ENCODE measurements around the gene BEND3.

DNA sequence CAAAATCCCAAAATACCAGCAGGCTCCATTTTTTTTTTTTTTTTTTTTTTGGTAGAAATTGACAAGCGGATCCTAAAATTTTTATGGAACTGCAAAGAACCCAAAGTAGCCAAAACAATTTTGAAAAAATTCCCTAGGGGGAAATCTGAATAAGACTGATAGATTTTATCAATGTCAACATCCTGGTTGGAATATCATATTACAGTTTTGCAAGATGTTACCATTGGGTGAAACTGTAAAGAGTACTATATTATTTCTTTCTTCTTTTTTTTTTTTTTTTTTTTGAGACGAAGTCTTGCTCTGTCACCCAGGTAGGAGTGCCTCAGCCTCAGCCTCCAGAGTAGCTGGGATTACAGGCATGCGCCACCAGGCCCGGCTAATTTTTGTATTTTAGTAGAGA lies 29.4 kb upstream of the BEND3 start:
- TF ChIP-seq, protein P1, sequence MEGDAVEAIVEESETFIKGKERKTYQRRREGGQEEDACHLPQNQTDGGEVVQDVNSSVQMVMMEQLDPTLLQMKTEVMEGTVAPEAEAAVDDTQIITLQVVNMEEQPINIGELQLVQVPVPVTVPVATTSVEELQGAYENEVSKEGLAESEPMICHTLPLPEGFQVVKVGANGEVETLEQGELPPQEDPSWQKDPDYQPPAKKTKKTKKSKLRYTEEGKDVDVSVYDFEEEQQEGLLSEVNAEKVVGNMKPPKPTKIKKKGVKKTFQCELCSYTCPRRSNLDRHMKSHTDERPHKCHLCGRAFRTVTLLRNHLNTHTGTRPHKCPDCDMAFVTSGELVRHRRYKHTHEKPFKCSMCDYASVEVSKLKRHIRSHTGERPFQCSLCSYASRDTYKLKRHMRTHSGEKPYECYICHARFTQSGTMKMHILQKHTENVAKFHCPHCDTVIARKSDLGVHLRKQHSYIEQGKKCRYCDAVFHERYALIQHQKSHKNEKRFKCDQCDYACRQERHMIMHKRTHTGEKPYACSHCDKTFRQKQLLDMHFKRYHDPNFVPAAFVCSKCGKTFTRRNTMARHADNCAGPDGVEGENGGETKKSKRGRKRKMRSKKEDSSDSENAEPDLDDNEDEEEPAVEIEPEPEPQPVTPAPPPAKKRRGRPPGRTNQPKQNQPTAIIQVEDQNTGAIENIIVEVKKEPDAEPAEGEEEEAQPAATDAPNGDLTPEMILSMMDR (IDR thresholded peaks at IDR 0.05), result no peak
- no peak for TF ChIP-seq POLR2A (IDR thresholded peaks at IDR 0.05)
